ENCODE results near the gene AQP12B.

- no peak for TF ChIP-seq CTCF (IDR thresholded peaks at IDR 0.05; ENCODE audit: borderline replicate concordance, extremely low read depth, low read length, poor library complexity, severe bottlenecking)
- TF ChIP-seq EZH2 (IDR thresholded peaks at IDR 0.05; ENCODE audit: borderline replicate concordance, low read depth, low read length, severe bottlenecking): no peak
Observed at GRCh38 chr2:240722376-240722775, 39.7 kb upstream of the AQP12B start.
